ENCODE measurements around the gene UBE2Q1.

DNA sequence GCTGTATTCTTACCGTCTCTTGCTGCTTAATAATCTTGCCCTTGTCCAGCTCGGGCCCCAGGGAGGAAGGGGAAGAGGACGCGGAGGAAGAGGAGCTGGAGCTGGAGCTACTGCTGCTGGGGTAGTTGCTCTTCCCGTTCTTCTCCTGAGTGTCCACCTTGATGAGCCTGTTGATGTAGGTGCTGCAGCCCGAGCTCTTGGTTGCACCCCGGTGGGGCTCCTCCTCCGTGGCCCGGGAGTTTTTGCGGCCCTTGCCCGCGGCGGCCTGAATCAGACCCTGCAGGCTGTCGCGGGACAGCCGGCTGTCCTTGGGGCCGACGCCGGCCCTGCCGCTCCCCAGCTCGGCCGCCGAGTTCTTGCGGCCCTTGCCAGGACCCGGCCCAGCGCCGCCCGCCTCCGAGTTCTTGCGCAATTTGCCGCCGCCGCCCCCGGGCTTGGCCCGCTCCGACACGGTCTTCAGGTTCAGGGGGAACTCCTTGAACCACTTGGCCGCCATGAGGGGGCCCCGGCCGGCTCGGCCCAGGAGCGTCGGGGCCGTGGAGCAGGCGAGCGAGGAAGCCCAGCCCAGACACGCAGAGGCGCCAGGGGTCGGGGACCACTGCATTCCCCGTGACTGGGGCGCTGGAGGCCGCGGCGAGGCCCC lies 56.9 kb downstream of the UBE2Q1 start:
- no peak for TF ChIP-seq POLR2A (IDR thresholded peaks at IDR 0.05)
- TF ChIP-seq EP300 (IDR thresholded peaks at IDR 0.05) = no peak

Measured in suprapubic skin (tissue), 2 donors.